GM12878 (cell line): ENCODE data around the gene KCND3. TPM values are rescaled to one million over a fixed set of nuclear protein-coding genes. Genes with fewer than 3 reads are reported as not detected.

Source experiments
- ATAC-seq: fragments of 200-7000 bp; cut with Tn5 transposase; 3 replicates; pipeline ENCODE4 v1.9.1; 2020; ENCODE audit warnings: mild to moderate bottlenecking, moderate library complexity
- BruUV-seq: library from RNA; stranded (reverse); fragments of 400-500 nt; replicated peaks from 2 replicates; lab custom pipeline; 2021; lab: Mats Ljungman, UMichigan
- CTCF ChIA-PET: fragments of 300-600 bp; sonication (Branson Sonifier 250); formaldehyde crosslinking; extraction: SDS; loops from one replicate; lab custom pipeline; 2021; ENCODE audit warnings: inconsistent platforms; lab: Yijun Ruan, JAX
- POLR2A ChIA-PET: fragments of 350-600 bp; formaldehyde crosslinking; extraction: SDS; loops from one replicate; lab custom pipeline; 2021; ENCODE audit warnings: inconsistent platforms; lab: Charles Lee
- RAD21 ChIA-PET: fragments of 300-600 bp; sonication (Branson Sonifier 250); formaldehyde crosslinking; loops from one replicate; lab custom pipeline; 2023; ENCODE audit warnings: antibody characterized with exemption; ENCODE audit not compliant: unreplicated experiment; lab: Charles Lee
- SMC1A ChIA-PET: fragments of 300-600 bp; sonication (Branson Sonifier 250); formaldehyde crosslinking; loops from one replicate; lab custom pipeline; 2023; ENCODE audit not compliant: unreplicated experiment, uncharacterized antibody; lab: Charles Lee
- DNase-seq: peaks from one replicate; pipeline ENCODE4 v3.0.0-alpha.2; 2011; ENCODE audit warnings: low read depth, low spot score
- FAIRE-seq: peaks from 3 replicates; lab custom pipeline; 2011; peaks lifted over from hg19 to GRCh38; lab: Jason Lieb, UNC
- H2AFZ ChIP-seq: 2 replicates; pipeline ENCODE4 v1.6.0; 2011; ENCODE audit warnings: low read depth, low read length, control low read depth; ENCODE audit not compliant: control insufficient read depth
- H3K27ac ChIP-seq: 2 replicates; pipeline ENCODE4 v1.5.1; 2011; ENCODE audit warnings: control low read depth; ENCODE audit not compliant: control insufficient read depth, insufficient read depth
- H3K27me3 ChIP-seq, 2 experiments: replicated peaks in 1 of 2; 2 replicates each; pipeline versions ENCODE4 v1.6.0 to v1.6.1; 2011; ENCODE audit warnings: low read length in 1 of 2; ENCODE audit not compliant: control insufficient read depth in 2 of 2, insufficient read depth in 2 of 2
- H3K36me3 ChIP-seq, 2 experiments: 2 replicates each; pipeline ENCODE4 v1.5.1; 2011; ENCODE audit warnings: low read length in 1 of 2; ENCODE audit not compliant: control insufficient read depth in 2 of 2, insufficient read depth in 2 of 2
- H3K4me1 ChIP-seq: 2 replicates; pipeline ENCODE4 v1.6.1; 2011; ENCODE audit warnings: mild to moderate bottlenecking, low read length, moderate library complexity, mixed read lengths; ENCODE audit not compliant: control insufficient read depth, insufficient read depth
- H3K4me2 ChIP-seq: 2 replicates; pipeline ENCODE4 v1.6.0; 2011; ENCODE audit warnings: control low read depth; ENCODE audit not compliant: control insufficient read depth, insufficient read depth
- H3K4me3 ChIP-seq: fragments of 200-600 bp; sonication (generic); 2 replicates; pipeline ENCODE4 v1.5.1; 2016
- H3K79me2 ChIP-seq: 2 replicates; pipeline ENCODE4 v1.6.0; 2011; ENCODE audit warnings: low read length; ENCODE audit not compliant: control insufficient read depth, insufficient read depth
- H3K9ac ChIP-seq: 2 replicates; pipeline ENCODE4 v1.8.0; 2011; ENCODE audit warnings: low read length, control low read depth, mixed read lengths; ENCODE audit not compliant: control insufficient read depth, insufficient read depth
- H3K9me3 ChIP-seq: replicated peaks from 3 replicates; pipeline ENCODE4 v1.5.1; 2011; ENCODE audit warnings: mild to moderate bottlenecking, low read length; ENCODE audit not compliant: control insufficient read depth, insufficient read depth
- H4K20me1 ChIP-seq: 2 replicates; pipeline ENCODE4 v1.6.0; 2011; ENCODE audit not compliant: control insufficient read depth, insufficient read depth
- CBX3 ChIP-seq: fragments of 200-600 bp; sonication (generic); IDR thresholded peaks from 2 replicates; pipeline ENCODE4 v1.6.1; 2016; ENCODE audit warnings: low read depth, borderline replicate concordance
- E2F4 ChIP-seq: IDR thresholded peaks from 2 replicates; pipeline ENCODE4 v1.6.1; 2012; ENCODE audit warnings: low read depth, low read length, improper control_type of control experiment
- E4F1 ChIP-seq: fragments of 450-650 bp; IDR thresholded peaks from 2 replicates; pipeline ENCODE4 v1.6.1; 2018; ENCODE audit warnings: borderline replicate concordance, mild to moderate bottlenecking; ENCODE audit not compliant: partially characterized antibody
- EGR1 ChIP-seq, 2 experiments: IDR thresholded peaks; 1 replicate in 1 of 2; 2 replicates in 1 of 2; pipeline ENCODE4 v1.6.1; 2011 to 2012; ENCODE audit warnings: low read depth in 2 of 2, low read length in 2 of 2, borderline replicate concordance in 1 of 2, mild to moderate bottlenecking in 1 of 2, moderate library complexity in 1 of 2
- FOXK2 ChIP-seq: fragments of 450-650 bp; IDR thresholded peaks from 2 replicates; pipeline ENCODE4 v1.6.1; 2017; ENCODE audit warnings: mild to moderate bottlenecking, moderate library complexity
- IRF3 ChIP-seq: fragments of 450-650 bp; IDR thresholded peaks from 2 replicates; pipeline ENCODE4 v1.6.1; 2014; ENCODE audit warnings: mild to moderate bottlenecking
- KLF5 ChIP-seq: fragments of 450-650 bp; IDR thresholded peaks from 2 replicates; pipeline ENCODE4 v1.6.1; 2014; ENCODE audit warnings: mild to moderate bottlenecking; ENCODE audit not compliant: partially characterized antibody
- NR2C1 ChIP-seq: fragments of 450-650 bp; IDR thresholded peaks from 2 replicates; pipeline ENCODE4 v1.6.1; 2017; ENCODE audit warnings: antibody characterized with exemption, mild to moderate bottlenecking, moderate library complexity
- PBX3 ChIP-seq: IDR thresholded peaks from 2 replicates; pipeline ENCODE4 v1.6.1; 2011; ENCODE audit warnings: mild to moderate bottlenecking, low read depth, low read length, moderate library complexity; ENCODE audit not compliant: insufficient replicate concordance
- RAD21 ChIP-seq: IDR thresholded peaks from 2 replicates; pipeline ENCODE4 v1.6.1; 2011; ENCODE audit warnings: mild to moderate bottlenecking, low read depth, low read length, moderate library complexity; ENCODE audit not compliant: insufficient read depth
- RB1 ChIP-seq: fragments of 450-650 bp; formaldehyde crosslinking; IDR thresholded peaks from 2 replicates; pipeline ENCODE4 v1.6.1; 2017; ENCODE audit warnings: mild to moderate bottlenecking, borderline replicate concordance
- RBBP5 ChIP-seq: fragments of 200-600 bp; sonication (generic); conservative IDR thresholded peaks from 2 replicates; pipeline ENCODE4 v1.6.1; 2016
- SMARCA5 ChIP-seq: fragments of 450-650 bp; IDR thresholded peaks from 2 replicates; pipeline ENCODE4 v1.6.1; 2017; ENCODE audit warnings: mild to moderate bottlenecking
- SREBF2 ChIP-seq: IDR thresholded peaks from 2 replicates; pipeline ENCODE4 v1.6.1; 2012; ENCODE audit warnings: mild to moderate bottlenecking, low read length
- USF2 ChIP-seq: IDR thresholded peaks from 2 replicates; pipeline ENCODE4 v1.6.1; 2011; ENCODE audit warnings: low read depth, low read length, improper control_type of control experiment, borderline replicate concordance
- YBX1 ChIP-seq: fragments of 450-650 bp; IDR thresholded peaks from 2 replicates; pipeline ENCODE4 v1.6.1; 2016; ENCODE audit warnings: antibody characterized with exemption
- ZNF384 ChIP-seq: IDR thresholded peaks from 2 replicates; pipeline ENCODE4 v1.6.1; 2012; ENCODE audit warnings: low read depth, mild to moderate bottlenecking, low read length, improper control_type of control experiment, borderline replicate concordance
- ZNF622 ChIP-seq: fragments of 450-650 bp; IDR thresholded peaks from 2 replicates; pipeline ENCODE4 v1.6.1; 2017; ENCODE audit warnings: mild to moderate bottlenecking, inconsistent platforms
- WGBS: methylation state at CpG from one replicate; pipeline ENCODE4 v1.1.6; 2016; ENCODE audit warnings: low lambda C conversion rate; ENCODE audit not compliant: insufficient replicate concordance, insufficient coverage; ENCODE audit errors: missing lambda C conversion rate; 5-methylcytosine and 5-hydroxymethylcytosine counted together
- in situ Hi-C: fragments of 300-500 bp; cut with MboI; formaldehyde crosslinking; loops from 9 replicates; pipeline ENCODE4 v1.14.3; 2018; ENCODE audit warnings: mixed read lengths
- intact Hi-C: fragments of 100-400 bp; cut with micrococcal nuclease; formaldehyde crosslinking; loops from one replicate; pipeline ENCODE4 v1.14.2; 2022; ENCODE audit not compliant: unreplicated experiment
- polyA plus RNA-seq, 11 experiments: library from polyadenylated mRNA; depleted of rRNA in 4 of 11; unstranded in 6 of 11; stranded (reverse) in 5 of 11; fragments of >200 nt; fragmentation: Nextera tagmentation in 4 of 11; fragmentation: Illumina TruSeq in 1 of 11; extraction: Ambion mirVana in 4 of 11; extraction: Trizol in 1 of 11; gene quantifications; 1 replicate in 1 of 11; 2 replicates in 10 of 11; pipeline versions ENCODE4 v1.2.1 to v1.2.3, GENCODE V29; 2011 to 2016; ENCODE audit warnings: inconsistent platforms in 2 of 11, missing spikeins in 2 of 11, low read depth in 1 of 11
- total RNA-seq, 4 experiments: library from RNA; depleted of rRNA in 3 of 4; stranded (reverse); fragments of >200 nt in 3 of 4; fragmentation: Illumina TruSeq in 1 of 4; extraction: Trizol in 1 of 4; gene quantifications; 2 replicates each; pipeline versions ENCODE4 v1.2.1 to v1.2.3, GENCODE V29; 2013 to 2021

KCND3 gene
- total and polyA plus RNA-seq, 10 of the 15 experiments (the other 5 are each of a cell fraction or from before 2014, with no cell fraction given), result 0.02 TPM; not detected in 9

GRCh38 chr1:111779546-111779945 lies 209.9 kb downstream of the KCND3 start (continued):
- TF ChIP-seq EGR1 (IDR thresholded peaks at IDR 0.05; ENCODE audit: borderline replicate concordance in 1 of 2, low read depth in 2 of 2, low read length in 2 of 2) (no peak), FOXK2 (no peak), PBX3 (no peak), ZNF622 (no peak), IRF3 (no peak), KLF5 (no peak), SMARCA5 (no peak), YBX1 (no peak), ZNF384 (no peak)

- Histone ChIP-seq H3K9ac (no peak overlapping the region), H3K79me2 (no peaks in the 10 kb centered on the region), H3K27ac (no peak overlapping the region), H3K9me3 (no peaks in the 10 kb centered on the region), H3K4me3 (no peak overlapping the region), H2AFZ (no peak overlapping the region), H3K4me2 (no peak overlapping the region), H4K20me1 (no peaks in the 10 kb centered on the region), H3K4me1 (no peaks in the 10 kb centered on the region), H3K27me3 (no peaks in the 10 kb centered on the region; a peak in 1 of 4 replicates), H3K36me3 (no peaks in the 10 kb centered on the region)
- ChIA-PET CTCF (interaction anchor here (1.1 to 1.4 kb wide), 2 partner anchors 9 to 64 kb away, joined by 3 read pairs; no protein-coding TSS in a partner anchor), RAD21 (no interaction called here), POLR2A (no interaction called here), SMC1A (no interaction called here)
- no TSS peak for BruUV-seq
- ATAC-seq (no peak), FAIRE-seq (no peak), DNase-seq (no peak)
- in situ Hi-C loops (no loop called here), intact Hi-C loops (no loop called here)
- 12% methylated on average over 2 of the region's 2 CpGs for WGBS
- TF ChIP-seq CBX3 (no peak), E4F1 (no peak), USF2 (no peak), SREBF2 (no peak), NR2C1 (no peak), RB1 (no peak), RAD21 (no peak), E2F4 (no peak), RBBP5 (no peak)
These were observed 210.9 kb downstream of the KCND3 start for GRCh38 chr1:111778541-111779051.
